Measurements from ENCODE around the gene EFHC1. TPM values are rescaled to one million over a fixed set of nuclear protein-coding genes. Genes with fewer than 3 reads are reported as not detected.

Gene EFHC1
- total RNA-seq, 1 experiment from 2014 or later, result 12.4 TPM

DNA sequence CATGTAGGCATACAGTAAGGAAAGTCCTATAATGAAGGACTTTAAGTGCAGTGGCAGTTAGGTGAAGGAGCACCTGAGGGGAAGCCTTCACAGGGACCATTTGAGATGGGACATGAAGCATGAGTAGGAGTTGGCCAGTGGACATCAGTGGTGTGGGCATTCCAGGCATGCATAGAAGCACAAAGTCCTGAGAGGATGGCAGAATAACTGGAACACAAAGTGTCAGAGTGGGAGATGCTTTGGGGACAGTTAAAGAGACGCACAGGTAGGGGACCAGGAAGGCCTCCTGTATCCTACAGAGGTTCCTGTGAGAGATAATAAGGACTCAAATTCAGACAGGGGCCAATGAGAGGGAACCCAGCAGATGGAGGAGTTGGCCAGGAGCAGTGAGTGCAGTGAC is 26.4 kb upstream of the EFHC1 start:
- intact Hi-C loops (cut with micrococcal nuclease), result no loop called here
- POLR2A ChIA-PET, result no interaction called here
- peaks cover 23 to 36% of the 10 kb centered on the region in 2 experiments for H3K4me1 ChIP-seq (ENCODE audit: control insufficient read depth in 1 of 2, insufficient read depth in 2 of 2, low read length in 2 of 2)

DNA sequence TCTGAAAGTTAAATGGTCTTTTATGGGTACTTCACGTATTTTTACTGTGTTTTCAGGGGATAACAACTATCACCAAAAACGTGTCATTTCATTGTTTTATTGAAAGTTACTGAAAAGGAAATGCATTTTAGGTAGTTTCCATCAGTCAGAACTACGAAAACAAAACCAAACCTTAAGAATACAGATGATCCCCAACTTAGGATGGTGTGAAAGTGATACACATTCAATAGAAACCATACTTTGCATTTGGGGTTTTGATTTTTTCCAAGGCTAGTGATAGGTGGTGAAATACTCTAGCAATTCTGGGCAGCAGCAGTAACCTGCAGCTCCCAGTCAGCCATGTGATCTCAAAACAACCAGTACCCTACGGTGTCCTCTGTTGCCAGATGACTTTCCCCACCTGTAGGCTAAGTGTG is 25.9 kb upstream of the EFHC1 start:
- peaks cover 18 to 32% of the 10 kb centered on the region in 2 experiments for H3K4me1 ChIP-seq (ENCODE audit: control insufficient read depth in 1 of 2, insufficient read depth in 2 of 2, low read length in 2 of 2)
- BruUV-seq (replicated peaks), result no TSS peak
- H3K36me3 ChIP-seq (ENCODE audit: control insufficient read depth in 1 of 2, insufficient read depth in 2 of 2, low read length in 2 of 2), result no peaks in the 10 kb centered on the region
- intact Hi-C loops (cut with micrococcal nuclease), result no loop called here
- H3K27me3 ChIP-seq (ENCODE audit: insufficient read depth, low read length), result no peaks in the 10 kb centered on the region
- no peaks in the 10 kb centered on the region for H3K79me2 ChIP-seq (ENCODE audit: insufficient read depth, low read length)
- ChIA-PET RAD21 (ENCODE audit: low non-redundant PET in 1 of 2, low total read pairs in 2 of 2, uncharacterized antibody in 2 of 2, unreplicated experiment in 2 of 2) (no interaction called here), POLR2A (no interaction called here), CTCF (no interaction called here)
- H2AFZ ChIP-seq (ENCODE audit: low read depth, low read length, poor library complexity, severe bottlenecking), result no peak overlapping the region
- DNase-seq (ENCODE audit: low read depth, low spot score) (no peak), ATAC-seq (no peak)
- no peaks in the 10 kb centered on the region for H3K9me2 ChIP-seq (ENCODE audit: insufficient read depth)
- H3K4me3 ChIP-seq (replicated peaks in 1 of 2; ENCODE audit: low read depth in 1 of 2, low read length in 2 of 2), result no peak overlapping the region
- H4K20me1 ChIP-seq (ENCODE audit: insufficient read depth), result no peaks in the 10 kb centered on the region
- H3K4me2 ChIP-seq (ENCODE audit: low read length), result no peak overlapping the region
- H3K27ac ChIP-seq (ENCODE audit: low read depth, low read length), result no peak overlapping the region
- no peaks in the 10 kb centered on the region for H3K9me3 ChIP-seq (ENCODE audit: control insufficient read depth in 1 of 2, insufficient read depth in 1 of 2, low read depth in 1 of 2, low read length in 2 of 2)
- H3K9ac ChIP-seq (ENCODE audit: low read length), result no peak overlapping the region
- TF ChIP-seq EZH2phosphoT487 (IDR thresholded peaks at IDR 0.05; ENCODE audit: borderline replicate concordance) (no peak), ZNF274 (IDR thresholded peaks at IDR 0.05; ENCODE audit: low read depth, low read length) (no peak), CBX3 (IDR thresholded peaks at IDR 0.05; ENCODE audit: low read depth) (no peak)
- TF ChIP-seq, protein P1, sequence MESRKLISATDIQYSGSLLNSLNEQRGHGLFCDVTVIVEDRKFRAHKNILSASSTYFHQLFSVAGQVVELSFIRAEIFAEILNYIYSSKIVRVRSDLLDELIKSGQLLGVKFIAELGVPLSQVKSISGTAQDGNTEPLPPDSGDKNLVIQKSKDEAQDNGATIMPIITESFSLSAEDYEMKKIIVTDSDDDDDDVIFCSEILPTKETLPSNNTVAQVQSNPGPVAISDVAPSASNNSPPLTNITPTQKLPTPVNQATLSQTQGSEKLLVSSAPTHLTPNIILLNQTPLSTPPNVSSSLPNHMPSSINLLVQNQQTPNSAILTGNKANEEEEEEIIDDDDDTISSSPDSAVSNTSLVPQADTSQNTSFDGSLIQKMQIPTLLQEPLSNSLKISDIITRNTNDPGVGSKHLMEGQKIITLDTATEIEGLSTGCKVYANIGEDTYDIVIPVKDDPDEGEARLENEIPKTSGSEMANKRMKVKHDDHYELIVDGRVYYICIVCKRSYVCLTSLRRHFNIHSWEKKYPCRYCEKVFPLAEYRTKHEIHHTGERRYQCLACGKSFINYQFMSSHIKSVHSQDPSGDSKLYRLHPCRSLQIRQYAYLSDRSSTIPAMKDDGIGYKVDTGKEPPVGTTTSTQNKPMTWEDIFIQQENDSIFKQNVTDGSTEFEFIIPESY (IDR thresholded peaks at IDR 0.05; ENCODE audit: extremely low read depth, insufficient replicate concordance, low read length), result no peak
- TF ChIP-seq, protein P2, sequence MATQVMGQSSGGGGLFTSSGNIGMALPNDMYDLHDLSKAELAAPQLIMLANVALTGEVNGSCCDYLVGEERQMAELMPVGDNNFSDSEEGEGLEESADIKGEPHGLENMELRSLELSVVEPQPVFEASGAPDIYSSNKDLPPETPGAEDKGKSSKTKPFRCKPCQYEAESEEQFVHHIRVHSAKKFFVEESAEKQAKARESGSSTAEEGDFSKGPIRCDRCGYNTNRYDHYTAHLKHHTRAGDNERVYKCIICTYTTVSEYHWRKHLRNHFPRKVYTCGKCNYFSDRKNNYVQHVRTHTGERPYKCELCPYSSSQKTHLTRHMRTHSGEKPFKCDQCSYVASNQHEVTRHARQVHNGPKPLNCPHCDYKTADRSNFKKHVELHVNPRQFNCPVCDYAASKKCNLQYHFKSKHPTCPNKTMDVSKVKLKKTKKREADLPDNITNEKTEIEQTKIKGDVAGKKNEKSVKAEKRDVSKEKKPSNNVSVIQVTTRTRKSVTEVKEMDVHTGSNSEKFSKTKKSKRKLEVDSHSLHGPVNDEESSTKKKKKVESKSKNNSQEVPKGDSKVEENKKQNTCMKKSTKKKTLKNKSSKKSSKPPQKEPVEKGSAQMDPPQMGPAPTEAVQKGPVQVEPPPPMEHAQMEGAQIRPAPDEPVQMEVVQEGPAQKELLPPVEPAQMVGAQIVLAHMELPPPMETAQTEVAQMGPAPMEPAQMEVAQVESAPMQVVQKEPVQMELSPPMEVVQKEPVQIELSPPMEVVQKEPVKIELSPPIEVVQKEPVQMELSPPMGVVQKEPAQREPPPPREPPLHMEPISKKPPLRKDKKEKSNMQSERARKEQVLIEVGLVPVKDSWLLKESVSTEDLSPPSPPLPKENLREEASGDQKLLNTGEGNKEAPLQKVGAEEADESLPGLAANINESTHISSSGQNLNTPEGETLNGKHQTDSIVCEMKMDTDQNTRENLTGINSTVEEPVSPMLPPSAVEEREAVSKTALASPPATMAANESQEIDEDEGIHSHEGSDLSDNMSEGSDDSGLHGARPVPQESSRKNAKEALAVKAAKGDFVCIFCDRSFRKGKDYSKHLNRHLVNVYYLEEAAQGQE (IDR thresholded peaks at IDR 0.05; ENCODE audit: low read depth), result no peak

More for the DNA sequence above, 26.4 kb upstream of the EFHC1 start:
- no peaks in the 10 kb centered on the region for H3K36me3 ChIP-seq (ENCODE audit: control insufficient read depth in 1 of 2, insufficient read depth in 2 of 2, low read length in 2 of 2)
- TF ChIP-seq SP1 (IDR thresholded peaks at IDR 0.05; ENCODE audit: low read depth), result no peak
- TF ChIP-seq CBX3 (IDR thresholded peaks at IDR 0.05; ENCODE audit: low read depth), result no peak
- no peak for TF ChIP-seq RAD21 (IDR thresholded peaks at IDR 0.05; ENCODE audit: low read depth)
- TF ChIP-seq, protein P2 (IDR thresholded peaks at IDR 0.05; ENCODE audit: low read depth), result no peak
- no peak for TF ChIP-seq EZH2 (IDR thresholded peaks at IDR 0.05)
- TF ChIP-seq YY1 (IDR thresholded peaks at IDR 0.05; ENCODE audit: extremely low read depth, insufficient replicate concordance, low read depth, low read length), result no peak
- no peak for TF ChIP-seq SIN3A (IDR thresholded peaks at IDR 0.05; ENCODE audit: low read depth)
- no peak for ATAC-seq
- H3K9ac ChIP-seq (ENCODE audit: low read length), result no peak overlapping the region
- no TSS peak for BruUV-seq (replicated peaks)
- CTCF ChIA-PET, result no interaction called here
- no peak overlapping the region for H3K27ac ChIP-seq (ENCODE audit: low read depth, low read length)
- no peaks in the 10 kb centered on the region for H4K20me1 ChIP-seq (ENCODE audit: insufficient read depth)
- no peak overlapping the region for H3K4me2 ChIP-seq (ENCODE audit: low read length)
- RAD21 ChIA-PET (ENCODE audit: low non-redundant PET in 1 of 2, low total read pairs in 2 of 2, uncharacterized antibody in 2 of 2, unreplicated experiment in 2 of 2), result no interaction called here
- no peaks in the 10 kb centered on the region for H3K27me3 ChIP-seq (ENCODE audit: insufficient read depth, low read length)
- DNase-seq (ENCODE audit: low read depth, low spot score), result no peak
- H2AFZ ChIP-seq (ENCODE audit: low read depth, low read length, poor library complexity, severe bottlenecking), result no peak overlapping the region
- H3K4me3 ChIP-seq (replicated peaks in 1 of 2; ENCODE audit: low read depth in 1 of 2, low read length in 2 of 2), result no peak overlapping the region
- no peaks in the 10 kb centered on the region for H3K9me2 ChIP-seq (ENCODE audit: insufficient read depth)
- no peaks in the 10 kb centered on the region for H3K9me3 ChIP-seq (ENCODE audit: control insufficient read depth in 1 of 2, insufficient read depth in 1 of 2, low read depth in 1 of 2, low read length in 2 of 2)
- H3K79me2 ChIP-seq (ENCODE audit: insufficient read depth, low read length), result no peaks in the 10 kb centered on the region

Data from HCT116 (cell line).